Astrocyte of the cerebellum (primary cell): Measurements from ENCODE around the gene LZTS3.
A peak's percentile ranks its signal among the peaks of the same experiment; 100 is the strongest.
"Not testable (repeated sequence)": the region's sequence is repeated elsewhere in the genome, so short reads cannot be mapped to it uniquely, and the experiment has no call there.

Experiments used
- DNase-seq: peaks from one replicate; pipeline ENCODE4 v3.0.0-alpha.2; 2011; ENCODE audit warnings: low read depth
- H3K4me3 ChIP-seq: 2 replicates; pipeline ENCODE4 v1.5.1; 2011; ENCODE audit warnings: mild to moderate bottlenecking, low read depth, low read length, moderate library complexity
- CTCF ChIP-seq: IDR thresholded peaks from 2 replicates; pipeline ENCODE4 v1.5.1; 2012; ENCODE audit warnings: low read length, low read depth, moderate library complexity, mild to moderate bottlenecking; ENCODE audit errors: missing control alignments
- in situ Hi-C: cut with HindIII; loops from 2 replicates; pipeline ENCODE4 v1.10.0; 2017; ENCODE audit warnings: low sequenced_read_pairs

The LZTS3 gene

GRCh38 chr20:3123542-3123941 lies 49.8 kb downstream of the LZTS3 start:
- TF ChIP-seq CTCF: no peak
- DNase-seq: no peak
- in situ Hi-C loops: no loop called here
- no peak overlapping the region for H3K4me3 ChIP-seq

- H3K4me3 ChIP-seq: no peak overlapping the region
- DNase-seq: no peak
- in situ Hi-C loops: no loop called here
- no peak for TF ChIP-seq CTCF
Observed at GRCh38 chr20:3121955-3122610, 51.3 kb downstream of the LZTS3 start.

GRCh38 chr20:3121271-3121911 lies 52.0 kb downstream of the LZTS3 start:
- in situ Hi-C loops: no loop called here
- no peak overlapping the region for H3K4me3 ChIP-seq
- TF ChIP-seq CTCF: no peak
- no peak for DNase-seq

- no peak for TF ChIP-seq CTCF
- no peak for DNase-seq
- in situ Hi-C loops: no loop called here
- no peak overlapping the region for H3K4me3 ChIP-seq
Observed at GRCh38 chr20:3119044-3119443, 54.3 kb downstream of the LZTS3 start.

- peak; percentile 67 for TF ChIP-seq CTCF
- H3K4me3 ChIP-seq, in situ Hi-C loops: not testable (repeated sequence)
- peak; percentile 38 for DNase-seq
Observed at GRCh38 chr20:3117839-3118379, 55.4 kb downstream of the LZTS3 start.

- no peak for TF ChIP-seq CTCF
Observed at GRCh38 chr20:3116341-3116740, 57.0 kb downstream of the LZTS3 start.

More at GRCh38 chr20:3116341-3116740, 57.0 kb downstream of the LZTS3 start:
- H3K4me3 ChIP-seq: no peak overlapping the region
- DNase-seq: no peak
- in situ Hi-C loops: no loop called here
